Measurements from ENCODE around the gene OR2K2. TPM values are rescaled to one million over a fixed set of nuclear protein-coding genes. Genes with fewer than 3 reads are reported as not detected.
"Not testable (repeated sequence)": the region's sequence is repeated elsewhere in the genome, so short reads cannot be mapped to it uniquely, and the experiment has no call there.

The OR2K2 gene
- total RNA-seq, 1 donor from 2014 or later, result not detected

- Mint-ChIP-seq H3K4me1 (ENCODE audit: unreplicated experiment) (no peaks in the 10 kb centered on the region), H3K36me3 (ENCODE audit: low read depth, unreplicated experiment) (no peaks in the 10 kb centered on the region), H3K4me3 (ENCODE audit: unreplicated experiment) (no peak overlapping the region), H3K9me3 (ENCODE audit: unreplicated experiment) (no peaks in the 10 kb centered on the region), H3K27me3 (ENCODE audit: unreplicated experiment) (peaks cover 1% of the 10 kb centered on the region), H3K27ac (ENCODE audit: unreplicated experiment) (no peak overlapping the region)
- no peak for DNase-seq (ENCODE audit: low spot score)
- TF ChIP-seq, protein P1, sequence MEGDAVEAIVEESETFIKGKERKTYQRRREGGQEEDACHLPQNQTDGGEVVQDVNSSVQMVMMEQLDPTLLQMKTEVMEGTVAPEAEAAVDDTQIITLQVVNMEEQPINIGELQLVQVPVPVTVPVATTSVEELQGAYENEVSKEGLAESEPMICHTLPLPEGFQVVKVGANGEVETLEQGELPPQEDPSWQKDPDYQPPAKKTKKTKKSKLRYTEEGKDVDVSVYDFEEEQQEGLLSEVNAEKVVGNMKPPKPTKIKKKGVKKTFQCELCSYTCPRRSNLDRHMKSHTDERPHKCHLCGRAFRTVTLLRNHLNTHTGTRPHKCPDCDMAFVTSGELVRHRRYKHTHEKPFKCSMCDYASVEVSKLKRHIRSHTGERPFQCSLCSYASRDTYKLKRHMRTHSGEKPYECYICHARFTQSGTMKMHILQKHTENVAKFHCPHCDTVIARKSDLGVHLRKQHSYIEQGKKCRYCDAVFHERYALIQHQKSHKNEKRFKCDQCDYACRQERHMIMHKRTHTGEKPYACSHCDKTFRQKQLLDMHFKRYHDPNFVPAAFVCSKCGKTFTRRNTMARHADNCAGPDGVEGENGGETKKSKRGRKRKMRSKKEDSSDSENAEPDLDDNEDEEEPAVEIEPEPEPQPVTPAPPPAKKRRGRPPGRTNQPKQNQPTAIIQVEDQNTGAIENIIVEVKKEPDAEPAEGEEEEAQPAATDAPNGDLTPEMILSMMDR (IDR thresholded peaks at IDR 0.05; ENCODE audit: unreplicated experiment), result no peak
These were observed 24.1 kb downstream of the OR2K2 start for GRCh38 chr9:111305914-111306313.

GRCh38 chr9:111304000-111304399 lies 26.0 kb downstream of the OR2K2 start:
- not testable (repeated sequence) for H3K36me3 Mint-ChIP-seq (ENCODE audit: low read depth, unreplicated experiment); H3K4me1 Mint-ChIP-seq (ENCODE audit: unreplicated experiment); H3K4me3 Mint-ChIP-seq (ENCODE audit: unreplicated experiment); DNase-seq (ENCODE audit: low spot score); H3K27me3 Mint-ChIP-seq (ENCODE audit: unreplicated experiment); H3K27ac Mint-ChIP-seq (ENCODE audit: unreplicated experiment); H3K9me3 Mint-ChIP-seq (ENCODE audit: unreplicated experiment)

DNA sequence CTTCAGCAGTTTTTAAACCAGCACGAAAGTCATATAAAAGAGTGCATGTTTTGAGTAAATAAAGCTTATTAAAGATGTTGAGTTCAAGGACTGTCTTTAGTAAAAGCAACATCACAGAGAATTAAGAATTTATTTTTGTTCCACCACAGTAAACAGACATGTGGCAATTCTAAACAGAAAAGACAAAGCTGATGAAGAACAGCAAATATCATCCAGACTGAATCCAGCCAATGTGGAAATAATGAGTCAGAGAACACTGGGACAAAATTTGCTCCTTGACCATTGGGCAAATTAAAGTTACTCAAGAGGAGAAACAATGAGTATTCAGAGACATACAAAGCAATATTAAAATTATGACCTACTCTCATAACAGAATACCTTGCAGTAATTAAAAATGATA lies 28.8 kb downstream of the OR2K2 start:
- H3K4me3 Mint-ChIP-seq (ENCODE audit: unreplicated experiment), result no peak overlapping the region
- no peaks in the 10 kb centered on the region for H3K4me1 Mint-ChIP-seq (ENCODE audit: unreplicated experiment)
- H3K27ac Mint-ChIP-seq (ENCODE audit: unreplicated experiment), result no peak overlapping the region
- no peaks in the 10 kb centered on the region for H3K9me3 Mint-ChIP-seq (ENCODE audit: unreplicated experiment)
- TF ChIP-seq, protein P1 (IDR thresholded peaks at IDR 0.05; ENCODE audit: unreplicated experiment), result no peak
- H3K27me3 Mint-ChIP-seq (ENCODE audit: unreplicated experiment), result no peaks in the 10 kb centered on the region
- DNase-seq (ENCODE audit: low spot score), result no peak
- H3K36me3 Mint-ChIP-seq (ENCODE audit: low read depth, unreplicated experiment), result no peaks in the 10 kb centered on the region

DNA sequence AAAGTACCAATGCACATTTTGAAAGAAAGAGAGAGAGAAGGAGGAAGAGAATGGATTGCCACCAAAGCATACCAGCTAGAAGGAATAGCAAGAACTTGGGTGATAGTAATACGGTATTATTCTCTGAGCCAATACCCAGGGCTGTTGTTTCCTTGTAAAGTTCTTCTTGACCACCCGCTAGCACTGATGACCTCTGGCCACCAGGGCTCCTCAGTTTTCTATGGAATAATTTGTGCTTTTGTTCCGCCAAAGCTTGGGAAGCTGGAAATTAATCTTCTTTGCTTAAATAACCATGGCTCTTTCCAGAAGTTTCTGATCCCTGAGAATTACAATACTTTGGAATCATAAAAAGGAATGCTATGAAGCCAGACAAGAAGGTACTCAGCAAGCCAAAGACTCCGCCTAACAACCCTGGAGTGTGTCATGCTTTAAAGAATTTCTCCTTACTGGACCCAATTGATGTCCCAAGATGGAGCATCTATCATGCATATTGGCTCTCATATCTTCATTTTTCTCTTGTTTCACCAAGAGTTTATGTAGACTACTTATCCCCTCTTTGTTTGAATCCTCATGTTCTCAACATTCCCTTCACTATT lies 29.8 kb downstream of the OR2K2 start:
- Mint-ChIP-seq H3K27ac (ENCODE audit: unreplicated experiment) (no peak overlapping the region), H3K4me1 (ENCODE audit: unreplicated experiment) (no peaks in the 10 kb centered on the region), H3K4me3 (ENCODE audit: unreplicated experiment) (no peak overlapping the region), H3K9me3 (ENCODE audit: unreplicated experiment) (no peaks in the 10 kb centered on the region), H3K27me3 (ENCODE audit: unreplicated experiment) (no peaks in the 10 kb centered on the region), H3K36me3 (ENCODE audit: low read depth, unreplicated experiment) (no peaks in the 10 kb centered on the region)
- no peak for DNase-seq (ENCODE audit: low spot score)
- TF ChIP-seq, protein P1 (IDR thresholded peaks at IDR 0.05; ENCODE audit: unreplicated experiment), result no peak

DNA sequence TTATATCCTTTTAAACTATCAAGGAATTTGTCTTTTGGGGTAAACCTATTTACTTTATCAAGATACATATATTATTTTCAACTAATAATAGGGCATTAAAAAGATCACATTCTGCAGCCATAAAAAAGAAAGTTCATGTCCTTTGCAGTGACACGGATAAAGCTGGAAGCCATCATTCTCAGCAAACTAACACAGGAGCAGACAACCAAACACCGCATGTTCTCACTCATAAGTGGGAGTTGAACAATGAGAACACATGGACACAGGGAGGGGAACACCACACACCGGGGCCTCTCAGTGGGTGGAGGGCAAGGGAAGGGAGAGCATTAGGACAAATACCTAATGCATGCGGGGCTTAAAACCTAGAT lies 30.4 kb downstream of the OR2K2 start:
- not testable (repeated sequence) for H3K27ac Mint-ChIP-seq (ENCODE audit: unreplicated experiment); H3K27me3 Mint-ChIP-seq (ENCODE audit: unreplicated experiment)

DNA sequence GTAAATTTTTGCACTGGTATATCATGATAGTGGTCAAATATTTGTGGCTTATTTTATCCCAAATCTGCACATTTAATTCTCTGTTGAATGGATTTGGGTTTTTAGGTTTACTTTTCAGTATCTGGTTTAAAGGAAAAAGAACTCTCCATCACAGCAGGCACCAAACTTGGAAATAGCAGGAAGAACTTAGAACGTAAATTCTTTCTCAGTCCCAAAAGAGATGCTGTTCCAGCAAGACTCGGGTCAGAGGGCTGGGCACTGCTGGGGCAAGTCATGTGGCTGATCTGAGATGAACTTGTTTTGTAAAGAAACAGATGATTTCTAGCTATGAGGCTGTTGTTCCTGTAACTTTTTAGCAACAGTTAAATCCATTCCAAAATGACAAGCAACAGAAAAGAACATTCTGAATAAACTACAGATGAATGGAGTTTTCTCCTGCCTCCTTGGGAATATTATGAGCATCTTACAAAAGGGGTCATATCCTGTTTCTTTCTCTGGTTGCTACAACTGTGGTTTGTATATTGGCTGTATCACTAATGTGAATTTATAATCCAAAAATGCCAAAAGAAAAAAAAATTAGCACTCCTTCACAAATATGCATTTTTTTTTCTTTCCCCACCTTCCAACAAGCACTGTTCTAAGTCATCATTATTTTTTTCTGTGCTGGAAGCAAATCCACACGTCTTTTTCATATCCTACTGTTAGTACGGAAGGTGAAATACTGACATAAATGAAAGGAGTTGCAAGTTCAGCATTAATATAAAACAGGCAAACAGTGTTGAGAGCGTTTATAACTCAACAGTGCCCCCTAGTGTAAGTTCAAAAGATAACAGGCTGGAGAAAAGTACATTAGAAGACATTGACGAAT lies 31.1 kb downstream of the OR2K2 start:
- no peak overlapping the region for H3K27ac Mint-ChIP-seq (ENCODE audit: unreplicated experiment)
- no peak overlapping the region for H3K4me3 Mint-ChIP-seq (ENCODE audit: unreplicated experiment)
- H3K27me3 Mint-ChIP-seq (ENCODE audit: unreplicated experiment), result no peaks in the 10 kb centered on the region
- no peaks in the 10 kb centered on the region for H3K9me3 Mint-ChIP-seq (ENCODE audit: unreplicated experiment)
- TF ChIP-seq, protein P1 (IDR thresholded peaks at IDR 0.05; ENCODE audit: unreplicated experiment), result peak; percentile 91
- peak; percentile 13 for DNase-seq (ENCODE audit: low spot score)
- no peaks in the 10 kb centered on the region for H3K36me3 Mint-ChIP-seq (ENCODE audit: low read depth, unreplicated experiment)
- H3K4me1 Mint-ChIP-seq (ENCODE audit: unreplicated experiment), result no peaks in the 10 kb centered on the region

More for the DNA sequence above, 30.4 kb downstream of the OR2K2 start:
- H3K4me1 Mint-ChIP-seq (ENCODE audit: unreplicated experiment); H3K36me3 Mint-ChIP-seq (ENCODE audit: low read depth, unreplicated experiment); H3K4me3 Mint-ChIP-seq (ENCODE audit: unreplicated experiment); DNase-seq (ENCODE audit: low spot score); H3K9me3 Mint-ChIP-seq (ENCODE audit: unreplicated experiment): not testable (repeated sequence)
